ENCODE measurements around the gene CHD8.

CHD8 gene

DNA sequence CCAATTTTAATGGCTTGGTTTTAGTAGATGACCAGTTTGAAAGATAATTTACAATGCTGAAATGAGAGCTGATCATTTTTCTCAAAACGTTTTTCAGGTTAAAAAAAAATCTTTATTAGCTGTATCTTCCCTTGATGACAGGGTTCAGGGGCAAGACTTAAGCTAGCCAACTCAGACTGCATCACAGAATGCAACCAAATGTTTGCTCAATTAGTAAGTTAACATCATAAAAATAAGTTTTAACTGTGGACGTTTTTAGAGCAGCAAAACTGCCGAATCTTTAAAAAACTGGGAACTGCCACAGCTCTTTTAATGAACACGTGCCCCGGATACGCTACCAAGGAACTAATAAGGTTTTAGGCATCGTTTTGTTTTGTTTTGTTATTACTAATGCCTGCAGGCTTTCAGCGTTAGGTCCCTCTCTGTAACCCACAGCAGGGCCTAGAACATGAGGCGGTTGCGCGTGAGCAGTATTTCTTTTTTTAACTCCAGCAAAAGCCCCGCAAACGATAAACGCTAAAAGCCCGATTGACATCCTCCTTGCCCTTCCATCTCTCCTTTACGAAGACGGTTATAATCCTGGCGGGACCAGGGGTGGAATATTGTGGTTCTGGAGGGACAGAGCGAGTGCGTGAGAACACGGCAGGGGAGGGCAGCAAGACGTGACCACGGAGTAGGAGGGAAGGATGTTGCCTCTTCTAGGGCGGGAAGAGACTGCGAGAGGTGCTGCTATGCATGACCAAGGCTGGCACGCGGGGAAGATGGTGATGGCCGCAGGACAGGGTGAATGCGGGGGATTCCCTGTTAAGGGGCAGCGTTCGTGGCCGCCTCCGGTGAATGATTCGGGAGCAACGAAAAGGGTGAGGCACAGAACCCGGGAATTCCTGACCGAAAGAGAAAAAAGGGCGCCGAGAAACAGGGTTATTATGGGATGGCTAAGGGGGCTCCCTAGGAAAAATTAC, 72.8 kb downstream of the CHD8 start:
- peak; percentile 54 to 55 for DNase-seq (ENCODE audit: low read depth in 1 of 2, low spot score in 1 of 2)
- TF ChIP-seq, protein P1, sequence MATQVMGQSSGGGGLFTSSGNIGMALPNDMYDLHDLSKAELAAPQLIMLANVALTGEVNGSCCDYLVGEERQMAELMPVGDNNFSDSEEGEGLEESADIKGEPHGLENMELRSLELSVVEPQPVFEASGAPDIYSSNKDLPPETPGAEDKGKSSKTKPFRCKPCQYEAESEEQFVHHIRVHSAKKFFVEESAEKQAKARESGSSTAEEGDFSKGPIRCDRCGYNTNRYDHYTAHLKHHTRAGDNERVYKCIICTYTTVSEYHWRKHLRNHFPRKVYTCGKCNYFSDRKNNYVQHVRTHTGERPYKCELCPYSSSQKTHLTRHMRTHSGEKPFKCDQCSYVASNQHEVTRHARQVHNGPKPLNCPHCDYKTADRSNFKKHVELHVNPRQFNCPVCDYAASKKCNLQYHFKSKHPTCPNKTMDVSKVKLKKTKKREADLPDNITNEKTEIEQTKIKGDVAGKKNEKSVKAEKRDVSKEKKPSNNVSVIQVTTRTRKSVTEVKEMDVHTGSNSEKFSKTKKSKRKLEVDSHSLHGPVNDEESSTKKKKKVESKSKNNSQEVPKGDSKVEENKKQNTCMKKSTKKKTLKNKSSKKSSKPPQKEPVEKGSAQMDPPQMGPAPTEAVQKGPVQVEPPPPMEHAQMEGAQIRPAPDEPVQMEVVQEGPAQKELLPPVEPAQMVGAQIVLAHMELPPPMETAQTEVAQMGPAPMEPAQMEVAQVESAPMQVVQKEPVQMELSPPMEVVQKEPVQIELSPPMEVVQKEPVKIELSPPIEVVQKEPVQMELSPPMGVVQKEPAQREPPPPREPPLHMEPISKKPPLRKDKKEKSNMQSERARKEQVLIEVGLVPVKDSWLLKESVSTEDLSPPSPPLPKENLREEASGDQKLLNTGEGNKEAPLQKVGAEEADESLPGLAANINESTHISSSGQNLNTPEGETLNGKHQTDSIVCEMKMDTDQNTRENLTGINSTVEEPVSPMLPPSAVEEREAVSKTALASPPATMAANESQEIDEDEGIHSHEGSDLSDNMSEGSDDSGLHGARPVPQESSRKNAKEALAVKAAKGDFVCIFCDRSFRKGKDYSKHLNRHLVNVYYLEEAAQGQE (IDR thresholded peaks at IDR 0.05; ENCODE audit: insufficient replicate concordance, low read depth), result no peak
- TF ChIP-seq SPI1 (IDR thresholded peaks at IDR 0.05; ENCODE audit: borderline replicate concordance, low read depth) (peak; percentile 22; the same call in 1 of the 2 replicates), GABPA (IDR thresholded peaks at IDR 0.05; ENCODE audit: low read depth) (no peak), POLR2AphosphoS5 (IDR thresholded peaks at IDR 0.05; ENCODE audit: low read depth) (no peak)
- TF ChIP-seq, protein P2, sequence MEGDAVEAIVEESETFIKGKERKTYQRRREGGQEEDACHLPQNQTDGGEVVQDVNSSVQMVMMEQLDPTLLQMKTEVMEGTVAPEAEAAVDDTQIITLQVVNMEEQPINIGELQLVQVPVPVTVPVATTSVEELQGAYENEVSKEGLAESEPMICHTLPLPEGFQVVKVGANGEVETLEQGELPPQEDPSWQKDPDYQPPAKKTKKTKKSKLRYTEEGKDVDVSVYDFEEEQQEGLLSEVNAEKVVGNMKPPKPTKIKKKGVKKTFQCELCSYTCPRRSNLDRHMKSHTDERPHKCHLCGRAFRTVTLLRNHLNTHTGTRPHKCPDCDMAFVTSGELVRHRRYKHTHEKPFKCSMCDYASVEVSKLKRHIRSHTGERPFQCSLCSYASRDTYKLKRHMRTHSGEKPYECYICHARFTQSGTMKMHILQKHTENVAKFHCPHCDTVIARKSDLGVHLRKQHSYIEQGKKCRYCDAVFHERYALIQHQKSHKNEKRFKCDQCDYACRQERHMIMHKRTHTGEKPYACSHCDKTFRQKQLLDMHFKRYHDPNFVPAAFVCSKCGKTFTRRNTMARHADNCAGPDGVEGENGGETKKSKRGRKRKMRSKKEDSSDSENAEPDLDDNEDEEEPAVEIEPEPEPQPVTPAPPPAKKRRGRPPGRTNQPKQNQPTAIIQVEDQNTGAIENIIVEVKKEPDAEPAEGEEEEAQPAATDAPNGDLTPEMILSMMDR (IDR thresholded peaks at IDR 0.05; ENCODE audit: insufficient read depth, low read length), result no peak
- peak overlapping the region; percentile 96 for H3K27ac ChIP-seq (replicated peaks)
- H3K27me3 ChIP-seq (ENCODE audit: insufficient read depth, poor library complexity, severe bottlenecking), result no peaks in the 10 kb centered on the region
- peak overlapping the region; percentile 82 for H3K4me3 ChIP-seq (replicated peaks; ENCODE audit: insufficient read depth, low read length)

DNA sequence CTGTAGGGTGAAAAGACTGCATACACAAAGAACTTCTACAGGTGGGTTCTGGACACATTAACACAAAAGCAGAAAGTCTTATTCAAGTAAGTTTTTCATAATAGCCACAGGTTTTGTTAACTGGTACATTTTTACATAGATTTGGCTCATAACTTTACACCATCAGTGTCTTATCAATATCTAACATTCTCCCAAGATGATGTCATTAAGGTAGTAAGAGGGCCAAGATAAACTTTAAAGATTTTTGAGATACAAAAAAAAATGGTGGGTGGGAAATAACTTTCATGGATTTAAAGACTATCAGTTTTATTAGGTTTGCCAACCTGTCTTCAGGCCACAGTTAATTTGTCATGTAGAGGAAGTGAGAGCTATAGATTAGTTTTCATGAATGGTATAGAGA, 73.8 kb downstream of the CHD8 start:
- Histone ChIP-seq H3K27me3 (ENCODE audit: insufficient read depth, poor library complexity, severe bottlenecking) (no peaks in the 10 kb centered on the region), H3K27ac (replicated peaks) (peak overlapping the region; percentile 96), H3K4me3 (replicated peaks; ENCODE audit: insufficient read depth, low read length) (peak overlapping the region; percentile 82)
- no peak for TF ChIP-seq GABPA (IDR thresholded peaks at IDR 0.05; ENCODE audit: low read depth)
- TF ChIP-seq, protein P1 (IDR thresholded peaks at IDR 0.05; ENCODE audit: insufficient replicate concordance, low read depth), result no peak
- no peak for TF ChIP-seq POLR2AphosphoS5 (IDR thresholded peaks at IDR 0.05; ENCODE audit: low read depth)
- TF ChIP-seq SPI1 (IDR thresholded peaks at IDR 0.05; ENCODE audit: borderline replicate concordance, low read depth), result no peak
- TF ChIP-seq, protein P2 (IDR thresholded peaks at IDR 0.05; ENCODE audit: insufficient read depth, low read length), result no peak
- no peak for DNase-seq (ENCODE audit: low read depth in 1 of 2, low spot score in 1 of 2)

DNA sequence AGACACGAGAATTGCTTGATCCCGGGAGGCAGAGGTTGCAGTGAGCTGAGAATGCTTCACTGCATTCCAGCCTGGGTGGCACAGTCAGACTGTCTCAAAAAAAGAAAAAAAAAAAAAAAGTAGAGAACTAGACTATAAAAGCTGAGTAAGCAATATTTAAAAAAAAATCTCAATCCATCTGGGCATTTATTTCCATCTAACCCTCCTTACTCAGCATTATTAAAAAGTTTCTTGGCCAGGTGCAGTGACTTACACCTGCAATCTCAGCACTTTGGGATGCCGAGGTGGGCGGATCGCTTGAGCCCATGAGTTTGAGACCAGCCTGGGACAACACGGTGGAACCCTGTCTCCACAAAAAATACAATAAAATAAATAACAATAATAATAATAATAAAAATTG, 76.6 kb downstream of the CHD8 start:
- Histone ChIP-seq H3K27ac (replicated peaks) (no peak overlapping the region), H3K27me3 (ENCODE audit: insufficient read depth, poor library complexity, severe bottlenecking) (no peaks in the 10 kb centered on the region), H3K4me3 (replicated peaks; ENCODE audit: insufficient read depth, low read length) (no peak overlapping the region)
- no peak for DNase-seq (ENCODE audit: low read depth in 1 of 2, low spot score in 1 of 2)
- TF ChIP-seq SPI1 (IDR thresholded peaks at IDR 0.05; ENCODE audit: borderline replicate concordance, low read depth), result no peak
- no peak for TF ChIP-seq POLR2AphosphoS5 (IDR thresholded peaks at IDR 0.05; ENCODE audit: low read depth)
- TF ChIP-seq, protein P1 (IDR thresholded peaks at IDR 0.05; ENCODE audit: insufficient replicate concordance, low read depth), result no peak
- no peak for TF ChIP-seq GABPA (IDR thresholded peaks at IDR 0.05; ENCODE audit: low read depth)
- TF ChIP-seq, protein P2 (IDR thresholded peaks at IDR 0.05; ENCODE audit: insufficient read depth, low read length), result no peak
